Breast epithelium (tissue), 4 donors: Measurements from ENCODE around the gene KCNQ5. TPM values are rescaled to one million over a fixed set of nuclear protein-coding genes. Genes with fewer than 3 reads are reported as not detected.

ENCODE experiments used
- DNase-seq, 2 donors: peaks; one replicate each; pipeline ENCODE4 v3.0.0-alpha.2; 2019; ENCODE audit warnings: low spot score in 2 of 2
- H3K27ac ChIP-seq, 2 donors: fragments of 200-600 bp; sonication (generic) in 1 of 2; one replicate each; pipeline ENCODE4 v1.5.1; 2016 to 2019; ENCODE audit warnings: mild to moderate bottlenecking in 1 of 2
- H3K27me3 ChIP-seq, 2 donors: fragments of 200-600 bp; sonication (generic) in 1 of 2; one replicate each; pipeline versions ENCODE4 v1.5.1 to v1.6.0; 2017 to 2019; ENCODE audit warnings: control low read depth in 1 of 2, mild to moderate bottlenecking in 1 of 2
- H3K36me3 ChIP-seq: fragments of 200-600 bp; one replicate; pipeline ENCODE4 v1.5.1; 2019
- H3K4me1 ChIP-seq, 2 donors: fragments of 200-600 bp; sonication (generic); one replicate each; pipeline ENCODE4 v1.5.1; 2016 to 2019; ENCODE audit warnings: control low read depth in 1 of 2
- H3K4me3 ChIP-seq, 3 donors: fragments of 200-600 bp; sonication (generic); 1 replicate in 2 of 3; 2 replicates in 1 of 3; pipeline ENCODE4 v1.5.1; 2016 to 2019; ENCODE audit warnings: mild to moderate bottlenecking in 3 of 3, moderate library complexity in 2 of 3
- H3K9me3 ChIP-seq, 2 donors: fragments of 200-600 bp; sonication (generic) in 1 of 2; one replicate each; pipeline ENCODE4 v1.5.1; 2016 to 2019; ENCODE audit warnings: control low read depth in 1 of 2
- POLR2A ChIP-seq: fragments of 450-650 bp; IDR thresholded peaks from one replicate; pipeline ENCODE4 v1.6.1; 2016; ENCODE audit warnings: antibody characterized with exemption, mild to moderate bottlenecking, moderate library complexity
- POLR2AphosphoS5 ChIP-seq, 3 donors: sonication (generic); formaldehyde crosslinking; IDR thresholded peaks; one replicate each; pipeline ENCODE4 v1.6.1; 2017; ENCODE audit warnings: antibody characterized with exemption in 3 of 3
- intact Hi-C: fragments of 100-400 bp; cut with DNase I; formaldehyde crosslinking; loops from one replicate; pipeline ENCODE4 v1.15.1; 2023; ENCODE audit warnings: low total_unique reads
- total RNA-seq, 3 donors: library from RNA; depleted of rRNA; stranded (reverse); fragments of >200 nt; gene quantifications; one replicate each; pipeline ENCODE4 v1.1.0, GENCODE V29; 2016
- TF ChIP-seq, protein P1 (sequence below), 3 donors: fragments of 450-650 bp; IDR thresholded peaks; one replicate each; pipeline ENCODE4 v1.5.1; 2016 to 2017; ENCODE audit warnings: antibody characterized with exemption in 3 of 3, mild to moderate bottlenecking in 3 of 3, moderate library complexity in 3 of 3

KCNQ5 gene
- total RNA-seq, 3 donors from 2014 or later, result 0.16 to 1.0 (median 0.33) TPM

DNA sequence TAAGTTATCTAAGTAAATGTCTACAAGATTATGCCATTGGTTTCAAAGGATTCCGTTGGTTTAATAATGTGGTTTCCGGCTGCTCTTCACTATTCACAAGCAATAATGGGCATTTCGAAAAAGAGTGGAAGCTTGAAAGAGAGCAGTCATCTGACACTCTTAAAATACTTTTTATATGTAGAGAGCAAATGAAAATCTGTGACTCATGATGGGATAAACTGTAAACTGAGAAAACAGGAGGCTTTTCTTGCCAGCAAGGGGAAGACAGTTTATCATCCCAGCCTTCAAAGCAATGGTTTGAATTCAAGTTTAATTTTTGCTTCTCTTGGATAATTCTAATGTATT, 457.7 kb downstream of the KCNQ5 start:
- Histone ChIP-seq H3K27me3 (no peaks in the 10 kb centered on the region), H3K27ac (no peak overlapping the region), H3K4me3 (no peak overlapping the region), H3K36me3 (no peaks in the 10 kb centered on the region), H3K4me1 (no peaks in the 10 kb centered on the region), H3K9me3 (no peaks in the 10 kb centered on the region)
- no peak for DNase-seq
- intact Hi-C loops, result no loop called here
- TF ChIP-seq POLR2A (no peak), POLR2AphosphoS5 (IDR thresholded peaks at IDR 0.05) (no peak)
- TF ChIP-seq, protein P1, sequence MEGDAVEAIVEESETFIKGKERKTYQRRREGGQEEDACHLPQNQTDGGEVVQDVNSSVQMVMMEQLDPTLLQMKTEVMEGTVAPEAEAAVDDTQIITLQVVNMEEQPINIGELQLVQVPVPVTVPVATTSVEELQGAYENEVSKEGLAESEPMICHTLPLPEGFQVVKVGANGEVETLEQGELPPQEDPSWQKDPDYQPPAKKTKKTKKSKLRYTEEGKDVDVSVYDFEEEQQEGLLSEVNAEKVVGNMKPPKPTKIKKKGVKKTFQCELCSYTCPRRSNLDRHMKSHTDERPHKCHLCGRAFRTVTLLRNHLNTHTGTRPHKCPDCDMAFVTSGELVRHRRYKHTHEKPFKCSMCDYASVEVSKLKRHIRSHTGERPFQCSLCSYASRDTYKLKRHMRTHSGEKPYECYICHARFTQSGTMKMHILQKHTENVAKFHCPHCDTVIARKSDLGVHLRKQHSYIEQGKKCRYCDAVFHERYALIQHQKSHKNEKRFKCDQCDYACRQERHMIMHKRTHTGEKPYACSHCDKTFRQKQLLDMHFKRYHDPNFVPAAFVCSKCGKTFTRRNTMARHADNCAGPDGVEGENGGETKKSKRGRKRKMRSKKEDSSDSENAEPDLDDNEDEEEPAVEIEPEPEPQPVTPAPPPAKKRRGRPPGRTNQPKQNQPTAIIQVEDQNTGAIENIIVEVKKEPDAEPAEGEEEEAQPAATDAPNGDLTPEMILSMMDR (IDR thresholded peaks at IDR 0.05), result no peak

DNA sequence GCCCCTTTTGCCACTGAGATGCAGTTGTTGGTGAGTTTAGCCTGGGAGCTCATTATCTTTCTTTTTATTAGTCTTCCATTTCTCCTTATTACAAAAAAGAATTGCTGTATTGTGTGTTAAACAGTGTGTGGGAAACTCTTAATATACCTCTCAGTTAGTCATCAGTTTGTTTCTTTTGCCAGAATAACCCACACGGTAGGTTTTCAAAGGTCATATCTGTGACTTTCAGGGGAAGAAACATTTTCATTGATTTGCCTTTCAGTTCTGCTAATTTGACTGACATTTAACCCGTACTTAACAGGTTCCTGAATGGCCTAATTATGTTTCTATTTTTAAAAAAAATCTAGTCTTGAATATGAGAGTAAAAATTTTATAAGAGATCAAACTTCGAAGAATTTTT, 458.1 kb downstream of the KCNQ5 start:
- H3K27ac ChIP-seq, result no peak overlapping the region
- DNase-seq, result no peak
- H3K36me3 ChIP-seq, result no peaks in the 10 kb centered on the region
- no peaks in the 10 kb centered on the region for H3K27me3 ChIP-seq
- TF ChIP-seq, protein P1 (IDR thresholded peaks at IDR 0.05), result no peak
- TF ChIP-seq POLR2A (no peak), POLR2AphosphoS5 (IDR thresholded peaks at IDR 0.05) (no peak)
- no peaks in the 10 kb centered on the region for H3K9me3 ChIP-seq
- no peaks in the 10 kb centered on the region for H3K4me1 ChIP-seq
- intact Hi-C loops, result no loop called here
- no peak overlapping the region for H3K4me3 ChIP-seq

GRCh38 chr6:73081955-73082354, 460.1 kb downstream of the KCNQ5 start:
- Histone ChIP-seq H3K27ac (no peak overlapping the region), H3K27me3 (no peaks in the 10 kb centered on the region), H3K9me3 (no peaks in the 10 kb centered on the region), H3K4me1 (no peaks in the 10 kb centered on the region), H3K4me3 (no peak overlapping the region), H3K36me3 (no peaks in the 10 kb centered on the region)
- intact Hi-C loops, result no loop called here
- TF ChIP-seq, protein P1 (IDR thresholded peaks at IDR 0.05), result no peak
- TF ChIP-seq POLR2AphosphoS5 (IDR thresholded peaks at IDR 0.05) (no peak), POLR2A (no peak)
- no peak for DNase-seq

GRCh38 chr6:73083886-73084285, 462.0 kb downstream of the KCNQ5 start:
- intact Hi-C loops, result no loop called here
- no peaks in the 10 kb centered on the region for H3K27me3 ChIP-seq
- TF ChIP-seq, protein P1 (IDR thresholded peaks at IDR 0.05), result no peak
- TF ChIP-seq POLR2A (no peak), POLR2AphosphoS5 (IDR thresholded peaks at IDR 0.05) (no peak)

GRCh38 chr6:73085443-73085871, 463.6 kb downstream of the KCNQ5 start:
- intact Hi-C loops, result no loop called here
- Histone ChIP-seq H3K9me3 (no peaks in the 10 kb centered on the region), H3K36me3 (no peaks in the 10 kb centered on the region), H3K4me3 (no peak overlapping the region), H3K27me3 (no peaks in the 10 kb centered on the region), H3K4me1 (no peaks in the 10 kb centered on the region), H3K27ac (no peak overlapping the region)
- no peak for DNase-seq
- no peak for TF ChIP-seq POLR2A
- no peak for TF ChIP-seq POLR2AphosphoS5 (IDR thresholded peaks at IDR 0.05)
- TF ChIP-seq, protein P1 (IDR thresholded peaks at IDR 0.05), result no peak

More at GRCh38 chr6:73083886-73084285, 462.0 kb downstream of the KCNQ5 start:
- no peaks in the 10 kb centered on the region for H3K4me1 ChIP-seq
- no peaks in the 10 kb centered on the region for H3K9me3 ChIP-seq
- H3K4me3 ChIP-seq, result no peak overlapping the region
- no peaks in the 10 kb centered on the region for H3K36me3 ChIP-seq
- DNase-seq, result no peak
- H3K27ac ChIP-seq, result no peak overlapping the region
